Measurements from ENCODE around the gene ANKUB1. TPM values are rescaled to one million over a fixed set of nuclear protein-coding genes. Genes with fewer than 3 reads are reported as not detected.

Gene ANKUB1
- total and polyA plus RNA-seq, 2 donors (not counting 1 experiment from before 2014, with no cell fraction given) = not detected

DNA sequence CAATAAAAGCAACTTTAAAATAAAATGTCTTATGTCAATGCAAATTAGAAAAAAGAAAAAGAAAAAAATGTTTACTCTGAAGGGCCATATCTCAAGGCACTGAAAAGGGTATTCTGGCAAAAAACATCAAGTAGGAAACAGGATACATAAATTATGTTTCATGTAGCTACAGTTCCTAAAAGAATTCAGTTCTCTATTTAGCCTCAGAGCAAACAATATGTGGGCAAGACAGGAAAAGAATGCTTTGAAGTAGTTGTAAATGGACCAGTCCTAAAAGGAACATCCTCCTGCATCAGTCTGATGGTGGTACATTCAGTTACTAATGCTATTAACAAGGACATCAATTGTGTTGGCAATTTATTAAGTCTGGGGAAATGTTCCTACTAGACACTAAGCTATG is 48.2 kb downstream of the ANKUB1 start:
- Mint-ChIP-seq H3K27ac (no peak overlapping the region), H3K4me1 (peaks cover 1% of the 10 kb centered on the region), H3K4me3 (no peak overlapping the region), H3K9me3 (ENCODE audit: insufficient read depth) (no peaks in the 10 kb centered on the region), H3K27me3 (no peaks in the 10 kb centered on the region)
- H3K9me3 ChIP-seq (ENCODE audit: control extremely low read depth in 1 of 3, control insufficient read depth in 2 of 3, insufficient read depth in 1 of 3, low read length in 2 of 3) = no peaks in the 10 kb centered on the region
- DNase-seq (no peak), ATAC-seq (ENCODE audit: low read depth) (no peak)
- no peak overlapping the region for H3K4me2 ChIP-seq (replicated peaks; ENCODE audit: low read depth, low read length, poor library complexity, severe bottlenecking)
- H3K79me2 ChIP-seq (ENCODE audit: control insufficient read depth, insufficient read depth, low read length) = no peaks in the 10 kb centered on the region
- no peak overlapping the region for H3K27ac ChIP-seq (ENCODE audit: low read length in 2 of 2)
- H3K4me3 ChIP-seq (ENCODE audit: control extremely low read depth in 1 of 5, extremely low read depth in 1 of 5, insufficient read depth in 1 of 5, low read depth in 2 of 5, low read length in 4 of 5) = no peak overlapping the region
- intact Hi-C loops (cut with micrococcal nuclease) = no loop called here
- TF ChIP-seq, protein P1, sequence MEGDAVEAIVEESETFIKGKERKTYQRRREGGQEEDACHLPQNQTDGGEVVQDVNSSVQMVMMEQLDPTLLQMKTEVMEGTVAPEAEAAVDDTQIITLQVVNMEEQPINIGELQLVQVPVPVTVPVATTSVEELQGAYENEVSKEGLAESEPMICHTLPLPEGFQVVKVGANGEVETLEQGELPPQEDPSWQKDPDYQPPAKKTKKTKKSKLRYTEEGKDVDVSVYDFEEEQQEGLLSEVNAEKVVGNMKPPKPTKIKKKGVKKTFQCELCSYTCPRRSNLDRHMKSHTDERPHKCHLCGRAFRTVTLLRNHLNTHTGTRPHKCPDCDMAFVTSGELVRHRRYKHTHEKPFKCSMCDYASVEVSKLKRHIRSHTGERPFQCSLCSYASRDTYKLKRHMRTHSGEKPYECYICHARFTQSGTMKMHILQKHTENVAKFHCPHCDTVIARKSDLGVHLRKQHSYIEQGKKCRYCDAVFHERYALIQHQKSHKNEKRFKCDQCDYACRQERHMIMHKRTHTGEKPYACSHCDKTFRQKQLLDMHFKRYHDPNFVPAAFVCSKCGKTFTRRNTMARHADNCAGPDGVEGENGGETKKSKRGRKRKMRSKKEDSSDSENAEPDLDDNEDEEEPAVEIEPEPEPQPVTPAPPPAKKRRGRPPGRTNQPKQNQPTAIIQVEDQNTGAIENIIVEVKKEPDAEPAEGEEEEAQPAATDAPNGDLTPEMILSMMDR (IDR thresholded peaks at IDR 0.05) = no peak
- TF ChIP-seq EZH2 (IDR thresholded peaks at IDR 0.05; ENCODE audit: borderline replicate concordance, insufficient read depth, low read depth, low read length, poor library complexity, severe bottlenecking) = no peak
- no peaks in the 10 kb centered on the region for H4K20me1 ChIP-seq (ENCODE audit: control insufficient read depth, insufficient read depth, low read length, poor library complexity, severe bottlenecking)
- H3K27me3 ChIP-seq (replicated peaks in 1 of 4; ENCODE audit: control extremely low read depth in 1 of 4, control insufficient read depth in 3 of 4, insufficient read depth in 4 of 4, low read length in 3 of 4) = no peaks in the 10 kb centered on the region
- CTCF ChIA-PET = interaction anchor here (0.6 to 1.4 kb wide), 2 partner anchors 26 to 64 kb away, joined by 3 to 5 read pairs; no protein-coding TSS in a partner anchor
- H3K9ac ChIP-seq (ENCODE audit: low read length) = no peak overlapping the region
- POLR2A ChIA-PET = no interaction called here
- H2AFZ ChIP-seq (ENCODE audit: insufficient read depth, low read depth, low read length, poor library complexity, severe bottlenecking) = no peak overlapping the region
- H3K4me1 ChIP-seq (ENCODE audit: control insufficient read depth in 2 of 2, insufficient read depth in 2 of 2, low read length in 2 of 2) = no peaks in the 10 kb centered on the region
- H3K36me3 ChIP-seq (replicated peaks in 1 of 2; ENCODE audit: control extremely low read depth in 1 of 2, control insufficient read depth in 1 of 2, extremely low read depth in 1 of 2, insufficient read depth in 2 of 2, low read length in 1 of 2) = peaks cover 11 to 67% of the 10 kb centered on the region in 2 experiments

- H2AFZ ChIP-seq (ENCODE audit: insufficient read depth, low read depth, low read length, poor library complexity, severe bottlenecking) = no peak overlapping the region
- no peak overlapping the region for H3K9ac ChIP-seq (ENCODE audit: low read length)
- Mint-ChIP-seq H3K9me3 (ENCODE audit: insufficient read depth) (no peaks in the 10 kb centered on the region), H3K4me1 (no peaks in the 10 kb centered on the region), H3K27ac (no peak overlapping the region), H3K27me3 (no peaks in the 10 kb centered on the region), H3K4me3 (no peak overlapping the region)
- no CpG with 5 or more reads among the region's 2 CpGs for WGBS (ENCODE audit: insufficient coverage)
- no peaks in the 10 kb centered on the region for H3K79me2 ChIP-seq (ENCODE audit: control insufficient read depth, insufficient read depth, low read length)
- TF ChIP-seq, protein P1 (IDR thresholded peaks at IDR 0.05) = no peak
- no peak for TF ChIP-seq EZH2 (IDR thresholded peaks at IDR 0.05; ENCODE audit: borderline replicate concordance, insufficient read depth, low read depth, low read length, poor library complexity, severe bottlenecking)
- H4K20me1 ChIP-seq (ENCODE audit: control insufficient read depth, insufficient read depth, low read length, poor library complexity, severe bottlenecking) = no peaks in the 10 kb centered on the region
- no peaks in the 10 kb centered on the region for H3K4me1 ChIP-seq (ENCODE audit: control insufficient read depth in 2 of 2, insufficient read depth in 2 of 2, low read length in 2 of 2)
- no peak overlapping the region for H3K4me3 ChIP-seq (ENCODE audit: control extremely low read depth in 1 of 5, extremely low read depth in 1 of 5, insufficient read depth in 1 of 5, low read depth in 2 of 5, low read length in 4 of 5)
- H3K36me3 ChIP-seq (replicated peaks in 1 of 2; ENCODE audit: control extremely low read depth in 1 of 2, control insufficient read depth in 1 of 2, extremely low read depth in 1 of 2, insufficient read depth in 2 of 2, low read length in 1 of 2) = peaks cover 8 to 34% of the 10 kb centered on the region in 2 experiments
- ATAC-seq (ENCODE audit: low read depth) (no peak), DNase-seq (no peak)
- H3K27me3 ChIP-seq (replicated peaks in 1 of 4; ENCODE audit: control extremely low read depth in 1 of 4, control insufficient read depth in 3 of 4, insufficient read depth in 4 of 4, low read length in 3 of 4) = no peaks in the 10 kb centered on the region
- intact Hi-C loops (cut with micrococcal nuclease) = no loop called here
- no peak overlapping the region for H3K4me2 ChIP-seq (replicated peaks; ENCODE audit: low read depth, low read length, poor library complexity, severe bottlenecking)
- ChIA-PET CTCF (interaction anchor here (1.0 kb wide), 1 partner anchor 69 kb away, joined by 3 read pairs; no protein-coding TSS in a partner anchor), POLR2A (no interaction called here)
- H3K9me3 ChIP-seq (ENCODE audit: control extremely low read depth in 1 of 3, control insufficient read depth in 2 of 3, insufficient read depth in 1 of 3, low read length in 2 of 3) = no peaks in the 10 kb centered on the region
- H3K27ac ChIP-seq (ENCODE audit: low read length in 2 of 2) = no peak overlapping the region
Measured at GRCh38 chr3:149739396-149739795, 53.0 kb downstream of the ANKUB1 start.
